ENCODE results near the gene NPLOC4. TPM values are rescaled to one million over a fixed set of nuclear protein-coding genes. Genes with fewer than 3 reads are reported as not detected.

Gene NPLOC4
- total and polyA plus RNA-seq, 2 of the 8 experiments (the other 6 are each of a cell fraction or from before 2014, with no cell fraction given) = 70.7 to 92.7 TPM

DNA sequence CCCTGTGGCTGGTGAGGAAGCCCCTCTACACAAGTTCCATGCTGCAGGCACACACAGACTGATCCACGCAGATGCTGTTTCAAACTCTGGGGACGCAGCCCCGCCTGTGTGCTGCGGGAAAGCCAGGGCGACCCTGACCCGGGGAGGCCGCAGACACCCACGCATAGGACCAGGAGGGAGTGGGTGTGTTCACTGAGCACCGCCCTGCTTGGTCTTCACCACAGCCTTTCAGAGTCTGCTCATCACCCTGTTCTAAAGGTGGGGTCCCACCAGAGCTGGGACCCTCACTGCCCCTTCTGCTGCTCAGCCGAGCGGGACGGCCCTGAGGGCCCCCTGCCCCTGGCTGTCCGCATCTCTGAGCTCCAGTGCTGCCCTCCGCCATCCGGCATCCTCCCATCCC, 7.6 kb upstream of the NPLOC4 start:
- H3K36me3 ChIP-seq (ENCODE audit: control insufficient read depth in 2 of 4, insufficient read depth in 4 of 4, low read length in 3 of 4) = peaks cover 0 to 3% (median 1%) of the 10 kb centered on the region in 4 experiments; a peak in 3 of 8 replicates
- no peak overlapping the region for H2BK5ac ChIP-seq (ENCODE audit: low read depth, low read length)
- FAIRE-seq (no peak), DNase-seq (ENCODE audit: low read depth in 1 of 2, low spot score in 2 of 2) (no peak)
- WGBS, 2 experiments (ENCODE audit: extremely low coverage in 1 of 2, insufficient coverage in 1 of 2, insufficient read length in 1 of 2, insufficient replicate concordance in 2 of 2, low coverage in 1 of 2, low lambda C conversion rate in 2 of 2, missing lambda C conversion rate in 1 of 2) = 94% methylated on average over 10 of the region's 15 CpGs; no CpG with 5 or more reads in 1 of the 2 experiments
- H3K14ac ChIP-seq (ENCODE audit: insufficient read length) = no peak overlapping the region
- no peak overlapping the region for H3K4me2 ChIP-seq (ENCODE audit: insufficient read depth in 1 of 2, low read depth in 2 of 2, low read length in 2 of 2)
- H2BK120ac ChIP-seq (replicated peaks; ENCODE audit: low read depth, low read length) = no peak overlapping the region
- H3K27me3 ChIP-seq (replicated peaks in 1 of 4; ENCODE audit: control insufficient read depth in 3 of 4, extremely low read depth in 1 of 4, insufficient read depth in 3 of 4, low read length in 3 of 4) = peaks cover 2 to 15% (median 9%) of the 10 kb centered on the region in 4 experiments; a peak in 5 of 7 replicates
- H3K4me3 ChIP-seq (ENCODE audit: extremely low read depth in 1 of 4, insufficient read depth in 2 of 4, low read depth in 3 of 4, low read length in 4 of 4) = no peak overlapping the region
- H4K20me1 ChIP-seq (replicated peaks in 1 of 2; ENCODE audit: control insufficient read depth in 1 of 2, insufficient read depth in 2 of 2, low read length in 2 of 2) = no peaks in the 10 kb centered on the region
- H2AFZ ChIP-seq (ENCODE audit: low read length) = no peak overlapping the region
- ChIA-PET CTCF (ENCODE audit: partially characterized antibody) (interaction anchor here (0.6 to 1.1 kb wide), 2 partner anchors 16 to 43 kb away, joined by 3 read pairs; no protein-coding TSS in a partner anchor), POLR2A (ENCODE audit: partially characterized antibody) (interaction anchor here (1.1 to 1.5 kb wide), 2 partner anchors 14 to 131 kb away, joined by 3 read pairs; no protein-coding TSS in a partner anchor)
- no peak overlapping the region for H3K18ac ChIP-seq (ENCODE audit: extremely low read depth, low read length)
- peaks cover 0 to 14% (median 1%) of the 10 kb centered on the region in 4 experiments; a peak in 4 of 7 replicates for H3K4me1 ChIP-seq (replicated peaks in 1 of 4; ENCODE audit: control insufficient read depth in 3 of 4, insufficient read depth in 4 of 4, low read length in 3 of 4)
- H3K79me2 ChIP-seq (ENCODE audit: control insufficient read depth in 1 of 2, insufficient read depth in 2 of 2, low read length in 2 of 2) = no peaks in the 10 kb centered on the region
- H2BK20ac ChIP-seq (ENCODE audit: low read length) = no peak overlapping the region
- no peak overlapping the region for H3K4ac ChIP-seq (replicated peaks; ENCODE audit: insufficient read length, low read depth, low read length)
- H3K9me3 ChIP-seq (ENCODE audit: insufficient read depth in 2 of 2, low read depth in 1 of 2, low read length in 1 of 2) = no peaks in the 10 kb centered on the region
- no peak overlapping the region for H2BK15ac ChIP-seq (ENCODE audit: low read length)
- H2BK12ac ChIP-seq (ENCODE audit: low read depth, low read length) = no peak overlapping the region
- H4K8ac ChIP-seq (ENCODE audit: extremely low read depth, insufficient read depth, low read length) = peak overlapping the region; percentile 65; the same call in 1 of the 2 replicates
- peaks cover 3% of the 10 kb centered on the region; the same call in 1 of the 2 replicates for H3K79me1 ChIP-seq (ENCODE audit: low read depth, low read length)
- H3K23me2 ChIP-seq (ENCODE audit: low read depth, low read length) = peaks cover 10% of the 10 kb centered on the region
- no peak overlapping the region for H3K9ac ChIP-seq (replicated peaks in 1 of 4; ENCODE audit: extremely low read depth in 1 of 4, low read depth in 3 of 4, low read length in 3 of 4)
- no peak overlapping the region for H3K23ac ChIP-seq (ENCODE audit: insufficient read length)
- no peak overlapping the region for H3K56ac ChIP-seq (replicated peaks; ENCODE audit: insufficient read length, low read depth, low read length)
- no peak overlapping the region for H3K27ac ChIP-seq (ENCODE audit: low read depth, low read length)
- no peak overlapping the region for H4K5ac ChIP-seq (ENCODE audit: insufficient read length, low read depth, low read length)
- no peak overlapping the region for H2AK5ac ChIP-seq (ENCODE audit: low read depth, low read length)
- H4K91ac ChIP-seq (replicated peaks; ENCODE audit: insufficient read length, low read length) = no peak overlapping the region
- TF ChIP-seq CTBP2 (IDR thresholded peaks at IDR 0.05; ENCODE audit: borderline replicate concordance, insufficient read depth, insufficient read length, low read length) (no peak), RAD21 (IDR thresholded peaks at IDR 0.05 in 1 of 2, conservative IDR thresholded peaks at IDR 0.05 in 1 of 2; ENCODE audit: low read depth in 2 of 2, low read length in 2 of 2) (no peak), RXRA (IDR thresholded peaks at IDR 0.05; ENCODE audit: insufficient read depth, low read depth, low read length) (no peak), SP1 (IDR thresholded peaks at IDR 0.05; ENCODE audit: low read depth, low read length) (no peak), KDM1A (IDR thresholded peaks at IDR 0.05; ENCODE audit: borderline replicate concordance, low read length) (no peak), HDAC2 (IDR thresholded peaks at IDR 0.05; ENCODE audit: borderline replicate concordance in 1 of 2, low read depth in 2 of 2, low read length in 2 of 2) (no peak), EP300 (IDR thresholded peaks at IDR 0.05; ENCODE audit: borderline replicate concordance in 1 of 2, low read depth in 2 of 2, low read length in 2 of 2) (no peak)
- TF ChIP-seq, protein P1, sequence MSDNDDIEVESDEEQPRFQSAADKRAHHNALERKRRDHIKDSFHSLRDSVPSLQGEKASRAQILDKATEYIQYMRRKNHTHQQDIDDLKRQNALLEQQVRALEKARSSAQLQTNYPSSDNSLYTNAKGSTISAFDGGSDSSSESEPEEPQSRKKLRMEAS (IDR thresholded peaks at IDR 0.05) = no peak
- TF ChIP-seq, protein P2, sequence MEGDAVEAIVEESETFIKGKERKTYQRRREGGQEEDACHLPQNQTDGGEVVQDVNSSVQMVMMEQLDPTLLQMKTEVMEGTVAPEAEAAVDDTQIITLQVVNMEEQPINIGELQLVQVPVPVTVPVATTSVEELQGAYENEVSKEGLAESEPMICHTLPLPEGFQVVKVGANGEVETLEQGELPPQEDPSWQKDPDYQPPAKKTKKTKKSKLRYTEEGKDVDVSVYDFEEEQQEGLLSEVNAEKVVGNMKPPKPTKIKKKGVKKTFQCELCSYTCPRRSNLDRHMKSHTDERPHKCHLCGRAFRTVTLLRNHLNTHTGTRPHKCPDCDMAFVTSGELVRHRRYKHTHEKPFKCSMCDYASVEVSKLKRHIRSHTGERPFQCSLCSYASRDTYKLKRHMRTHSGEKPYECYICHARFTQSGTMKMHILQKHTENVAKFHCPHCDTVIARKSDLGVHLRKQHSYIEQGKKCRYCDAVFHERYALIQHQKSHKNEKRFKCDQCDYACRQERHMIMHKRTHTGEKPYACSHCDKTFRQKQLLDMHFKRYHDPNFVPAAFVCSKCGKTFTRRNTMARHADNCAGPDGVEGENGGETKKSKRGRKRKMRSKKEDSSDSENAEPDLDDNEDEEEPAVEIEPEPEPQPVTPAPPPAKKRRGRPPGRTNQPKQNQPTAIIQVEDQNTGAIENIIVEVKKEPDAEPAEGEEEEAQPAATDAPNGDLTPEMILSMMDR (IDR thresholded peaks at IDR 0.05; ENCODE audit: control extremely low read depth in 1 of 3, insufficient read depth in 1 of 3, low read depth in 1 of 3, low read length in 3 of 3) = no peak

All from H1 (cell line).